OCI-LY1 (cell line): Measurements from ENCODE around the gene HSPB2.

Experiments
- H2AFZ ChIP-seq: fragments of 200-600 bp; sonication (generic), shearing (Covaris generic); 2 replicates; pipeline ENCODE4 v1.6.0; 2014; ENCODE audit warnings: antibody characterized with exemption, mild to moderate bottlenecking, low read length
- H3F3A ChIP-seq: fragments of 200-600 bp; sonication (generic), shearing (Covaris generic); 2 replicates; pipeline ENCODE4 v1.6.0; 2014; ENCODE audit warnings: mild to moderate bottlenecking, antibody characterized with exemption, low read length, moderate library complexity; ENCODE audit not compliant: insufficient read depth
- H3K27ac ChIP-seq: fragments of 200-600 bp; sonication (generic); 2 replicates; pipeline ENCODE4 v1.5.1; 2014; ENCODE audit warnings: low read length, mixed run types, mild to moderate bottlenecking, low read depth; ENCODE audit not compliant: poor library complexity, severe bottlenecking
- H3K27me3 ChIP-seq: fragments of 200-600 bp; sonication (generic); 2 replicates; pipeline ENCODE4 v1.6.0; 2014; ENCODE audit warnings: antibody characterized with exemption, mild to moderate bottlenecking, low read length, moderate library complexity; ENCODE audit not compliant: insufficient read depth
- H3K36me3 ChIP-seq: fragments of 200-600 bp; sonication (generic); 2 replicates; pipeline ENCODE4 v1.6.1; 2014; ENCODE audit warnings: mild to moderate bottlenecking, antibody characterized with exemption, low read length, moderate library complexity, mixed read lengths; ENCODE audit not compliant: insufficient read depth
- H3K4me1 ChIP-seq: fragments of 200-600 bp; sonication (generic); 2 replicates; pipeline ENCODE4 v1.5.1; 2014; ENCODE audit warnings: mild to moderate bottlenecking, low read length, moderate library complexity; ENCODE audit not compliant: insufficient read depth, severe bottlenecking
- H3K4me2 ChIP-seq: fragments of 200-600 bp; sonication (generic), shearing (Covaris generic); 2 replicates; pipeline ENCODE4 v1.6.1; 2014; ENCODE audit warnings: low read length
- H3K4me3 ChIP-seq: fragments of 200-600 bp; sonication (generic); 2 replicates; pipeline ENCODE4 v1.5.1; 2014; ENCODE audit warnings: low read length, low read depth, mild to moderate bottlenecking, mixed read lengths; ENCODE audit not compliant: poor library complexity, severe bottlenecking
- H3K79me2 ChIP-seq: fragments of 200-600 bp; shearing (Covaris generic); 2 replicates; pipeline ENCODE4 v1.6.1; 2016; ENCODE audit warnings: mixed run types, low read length, mixed read lengths; ENCODE audit not compliant: insufficient read depth
- H3K9ac ChIP-seq: fragments of 200-600 bp; sonication (generic), shearing (Covaris generic); 2 replicates; pipeline ENCODE4 v1.6.1; 2014; ENCODE audit warnings: mild to moderate bottlenecking, low read length, mixed read lengths
- H3K9me2 ChIP-seq: fragments of 200-600 bp; sonication (generic), shearing (Covaris generic); 2 replicates; pipeline ENCODE4 v1.6.1; 2014; ENCODE audit warnings: low read depth, mild to moderate bottlenecking, low read length, mixed read lengths
- H3K9me3 ChIP-seq: fragments of 200-600 bp; shearing (Covaris generic); 2 replicates; pipeline ENCODE4 v1.6.1; 2014; ENCODE audit warnings: low read length, mixed read lengths
- H4K20me1 ChIP-seq: fragments of 200-600 bp; sonication (generic), shearing (Covaris generic); 2 replicates; pipeline ENCODE4 v1.6.0; 2016; ENCODE audit warnings: mild to moderate bottlenecking, low read length; ENCODE audit not compliant: insufficient read depth
- EZH2 ChIP-seq: fragments of 200-600 bp; sonication (generic), shearing (Covaris generic); IDR thresholded peaks from 2 replicates; pipeline ENCODE4 v1.8.0; 2017; ENCODE audit warnings: borderline replicate concordance, mixed run types, mild to moderate bottlenecking, antibody characterized with exemption, low read length, moderate library complexity, mixed read lengths
- TF ChIP-seq, protein P1 (sequence below): fragments of 200-600 bp; sonication (generic), shearing (Covaris generic); IDR thresholded peaks from 2 replicates; pipeline ENCODE4 v1.5.1; 2017; ENCODE audit warnings: mild to moderate bottlenecking, antibody characterized with exemption, low read length, moderate library complexity, mixed read lengths

The HSPB2 gene

DNA sequence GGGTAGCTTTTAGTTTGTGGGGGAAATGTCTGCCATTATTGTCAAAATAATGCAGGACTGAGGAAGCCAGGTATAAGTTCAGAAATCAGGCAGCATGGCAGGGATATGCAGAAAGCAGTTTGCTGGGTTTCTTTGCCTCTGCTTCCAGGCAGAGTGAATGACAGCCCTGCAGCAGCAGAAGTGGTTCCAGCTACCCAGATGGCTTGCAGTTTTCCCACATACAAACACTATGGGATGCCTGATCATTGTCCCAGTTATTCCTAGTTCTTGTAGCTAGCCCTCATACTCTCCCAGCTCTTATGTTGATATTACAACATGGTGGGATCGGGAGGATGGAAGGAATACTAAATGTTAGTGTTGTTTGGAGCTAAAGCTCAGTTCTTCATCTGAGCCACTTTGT is 21.8 kb downstream of the HSPB2 start:
- H3F3A ChIP-seq, result no peaks in the 10 kb centered on the region; the same call in 1 of the 2 replicates
- H2AFZ ChIP-seq, result no peak overlapping the region
- H3K9ac ChIP-seq, result no peak overlapping the region
- H3K9me3 ChIP-seq, result no peaks in the 10 kb centered on the region
- H3K27ac ChIP-seq, result no peak overlapping the region
- H3K9me2 ChIP-seq, result no peaks in the 10 kb centered on the region
- H3K27me3 ChIP-seq, result no peaks in the 10 kb centered on the region
- no peak for TF ChIP-seq EZH2
- TF ChIP-seq, protein P1, sequence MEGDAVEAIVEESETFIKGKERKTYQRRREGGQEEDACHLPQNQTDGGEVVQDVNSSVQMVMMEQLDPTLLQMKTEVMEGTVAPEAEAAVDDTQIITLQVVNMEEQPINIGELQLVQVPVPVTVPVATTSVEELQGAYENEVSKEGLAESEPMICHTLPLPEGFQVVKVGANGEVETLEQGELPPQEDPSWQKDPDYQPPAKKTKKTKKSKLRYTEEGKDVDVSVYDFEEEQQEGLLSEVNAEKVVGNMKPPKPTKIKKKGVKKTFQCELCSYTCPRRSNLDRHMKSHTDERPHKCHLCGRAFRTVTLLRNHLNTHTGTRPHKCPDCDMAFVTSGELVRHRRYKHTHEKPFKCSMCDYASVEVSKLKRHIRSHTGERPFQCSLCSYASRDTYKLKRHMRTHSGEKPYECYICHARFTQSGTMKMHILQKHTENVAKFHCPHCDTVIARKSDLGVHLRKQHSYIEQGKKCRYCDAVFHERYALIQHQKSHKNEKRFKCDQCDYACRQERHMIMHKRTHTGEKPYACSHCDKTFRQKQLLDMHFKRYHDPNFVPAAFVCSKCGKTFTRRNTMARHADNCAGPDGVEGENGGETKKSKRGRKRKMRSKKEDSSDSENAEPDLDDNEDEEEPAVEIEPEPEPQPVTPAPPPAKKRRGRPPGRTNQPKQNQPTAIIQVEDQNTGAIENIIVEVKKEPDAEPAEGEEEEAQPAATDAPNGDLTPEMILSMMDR, result no peak
- no peak overlapping the region for H3K4me2 ChIP-seq
- H3K4me3 ChIP-seq, result no peak overlapping the region
- no peaks in the 10 kb centered on the region for H4K20me1 ChIP-seq
- H3K4me1 ChIP-seq, result peaks cover 39% of the 10 kb centered on the region
- no peaks in the 10 kb centered on the region for H3K79me2 ChIP-seq
- H3K36me3 ChIP-seq, result no peaks in the 10 kb centered on the region

DNA sequence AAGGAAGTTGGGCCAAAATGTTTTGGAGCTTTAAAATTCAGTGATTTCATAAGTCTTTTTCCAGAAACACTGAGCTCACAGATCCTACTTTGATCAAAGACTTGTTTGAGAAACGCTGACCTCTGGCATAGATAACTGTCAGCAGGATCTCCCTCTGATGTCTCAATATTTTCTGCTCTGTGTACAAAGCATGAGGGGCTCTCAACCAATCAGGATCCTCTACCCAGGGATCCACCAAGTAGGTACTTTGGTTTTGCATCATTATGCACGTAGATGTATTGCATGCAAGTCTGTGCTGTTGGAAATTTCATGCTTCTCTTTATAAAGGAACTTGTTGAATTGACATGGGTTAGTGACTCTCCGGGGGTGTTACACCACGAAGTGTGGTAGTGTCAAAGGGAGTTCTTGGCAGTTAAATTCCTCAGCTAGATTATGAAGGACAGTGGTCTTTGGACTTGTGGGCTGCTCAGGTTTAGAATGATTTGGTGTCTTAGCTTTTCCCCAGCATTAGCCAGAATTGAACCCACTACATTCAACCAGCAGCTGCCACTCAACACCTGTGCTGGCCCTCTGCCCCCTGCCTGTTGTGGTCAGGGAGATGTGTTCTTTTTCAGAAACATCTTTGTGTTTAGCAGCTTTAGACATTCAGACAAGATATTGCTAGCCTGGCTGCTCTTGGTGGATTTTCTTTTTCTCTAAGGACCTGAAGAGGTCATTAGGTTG is 22.9 kb downstream of the HSPB2 start:
- Histone ChIP-seq H3K36me3 (no peaks in the 10 kb centered on the region), H3K9me2 (no peaks in the 10 kb centered on the region), H3K27ac (peak overlapping the region; percentile 5), H3F3A (no peaks in the 10 kb centered on the region), H3K4me1 (peaks cover 39% of the 10 kb centered on the region), H3K4me3 (no peak overlapping the region), H3K9me3 (no peaks in the 10 kb centered on the region), H3K27me3 (no peaks in the 10 kb centered on the region), H2AFZ (no peak overlapping the region), H3K9ac (peak overlapping the region; percentile 70; the same call in 1 of the 2 replicates), H3K4me2 (peak overlapping the region; percentile 91; the same call in 1 of the 2 replicates), H3K79me2 (no peaks in the 10 kb centered on the region), H4K20me1 (no peaks in the 10 kb centered on the region)
- no peak for TF ChIP-seq EZH2
- TF ChIP-seq, protein P1, result no peak

DNA sequence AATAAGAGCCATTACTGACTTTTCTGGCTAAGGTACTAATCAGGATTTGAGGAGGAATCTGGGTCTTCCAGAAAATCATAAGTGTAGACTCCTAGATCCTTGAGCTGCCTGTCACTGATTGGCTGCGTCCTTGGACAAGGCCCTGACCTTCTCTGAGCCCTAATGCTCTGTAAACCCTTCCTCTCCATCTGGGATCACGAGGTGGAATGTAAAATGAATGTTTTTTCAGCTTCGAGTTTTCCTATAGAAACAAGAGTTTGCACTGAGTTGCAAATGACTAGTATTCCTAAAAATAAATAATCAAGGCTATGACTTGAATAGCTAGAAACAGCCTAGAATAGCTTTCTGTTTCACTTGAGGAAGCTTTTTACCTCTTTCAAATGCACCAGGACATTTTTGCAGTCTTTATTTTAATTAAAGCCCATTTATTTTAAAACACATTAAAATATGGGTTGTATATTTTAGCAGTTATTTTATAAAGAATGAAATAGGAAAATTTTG is 23.6 kb downstream of the HSPB2 start:
- Histone ChIP-seq H3K36me3 (no peaks in the 10 kb centered on the region), H3K4me3 (peak overlapping the region; percentile 72), H3K4me2 (peak overlapping the region; percentile 91), H3K9ac (peak overlapping the region; percentile 70), H3F3A (no peaks in the 10 kb centered on the region), H3K27ac (peak overlapping the region; percentile 5), H2AFZ (peak overlapping the region; percentile 30), H4K20me1 (no peaks in the 10 kb centered on the region), H3K27me3 (no peaks in the 10 kb centered on the region), H3K79me2 (no peaks in the 10 kb centered on the region), H3K9me2 (no peaks in the 10 kb centered on the region), H3K4me1 (peaks cover 44% of the 10 kb centered on the region), H3K9me3 (no peaks in the 10 kb centered on the region)
- no peak for TF ChIP-seq EZH2
- TF ChIP-seq, protein P1, result no peak
